D721Med (cell line): ENCODE data around the gene CDC42SE2.
"Not testable (repeated sequence)": the region's sequence is repeated elsewhere in the genome, so short reads cannot be mapped to it uniquely, and the experiment has no call there.

Experiments
- DNase-seq: peaks from one replicate; pipeline ENCODE4 v3.0.0; 2011; ENCODE audit warnings: low spot score; ENCODE audit not compliant: insufficient read length
- FAIRE-seq: peaks from 2 replicates; lab custom pipeline; 2011; peaks lifted over from hg19 to GRCh38; lab: Jason Lieb, UNC
- CTCF ChIP-seq: IDR thresholded peaks from 2 replicates; pipeline ENCODE4 v1.5.1; 2012; ENCODE audit warnings: mild to moderate bottlenecking, control low read depth; ENCODE audit not compliant: insufficient read depth; ENCODE audit errors: missing control alignments

The CDC42SE2 gene

GRCh38 chr5:131246504-131246903 lies 17.3 kb upstream of the CDC42SE2 start:
- DNase-seq (no peak), FAIRE-seq (no peak)
- TF ChIP-seq CTCF = no peak

- TF ChIP-seq CTCF = no peak
- FAIRE-seq (no peak), DNase-seq (no peak)
Observed at GRCh38 chr5:131250751-131251475, 12.9 kb upstream of the CDC42SE2 start.

GRCh38 chr5:131252824-131253171 lies 11.1 kb upstream of the CDC42SE2 start:
- FAIRE-seq (no peak), DNase-seq (no peak)
- TF ChIP-seq CTCF = no peak

GRCh38 chr5:131254025-131254424 lies 9.8 kb upstream of the CDC42SE2 start:
- not testable (repeated sequence) for DNase-seq, FAIRE-seq

GRCh38 chr5:131254741-131255140 lies 9.1 kb upstream of the CDC42SE2 start:
- DNase-seq (no peak), FAIRE-seq (no peak)
- no peak for TF ChIP-seq CTCF

GRCh38 chr5:131256507-131256823 lies 7.4 kb upstream of the CDC42SE2 start:
- DNase-seq = no peak
- TF ChIP-seq CTCF = no peak
- FAIRE-seq = no peak

- DNase-seq (no peak), FAIRE-seq (no peak)
- no peak for TF ChIP-seq CTCF
Observed at GRCh38 chr5:131258733-131259132, 5.1 kb upstream of the CDC42SE2 start.

- DNase-seq (no peak), FAIRE-seq (no peak)
- TF ChIP-seq CTCF = no peak
Observed at GRCh38 chr5:131259326-131259725, 4.5 kb upstream of the CDC42SE2 start.
